ENCODE results near the gene ADAMTS20.
"Not testable (repeated sequence)": the region's sequence is repeated elsewhere in the genome, so short reads cannot be mapped to it uniquely, and the experiment has no call there.

ADAMTS20 gene, protein sequence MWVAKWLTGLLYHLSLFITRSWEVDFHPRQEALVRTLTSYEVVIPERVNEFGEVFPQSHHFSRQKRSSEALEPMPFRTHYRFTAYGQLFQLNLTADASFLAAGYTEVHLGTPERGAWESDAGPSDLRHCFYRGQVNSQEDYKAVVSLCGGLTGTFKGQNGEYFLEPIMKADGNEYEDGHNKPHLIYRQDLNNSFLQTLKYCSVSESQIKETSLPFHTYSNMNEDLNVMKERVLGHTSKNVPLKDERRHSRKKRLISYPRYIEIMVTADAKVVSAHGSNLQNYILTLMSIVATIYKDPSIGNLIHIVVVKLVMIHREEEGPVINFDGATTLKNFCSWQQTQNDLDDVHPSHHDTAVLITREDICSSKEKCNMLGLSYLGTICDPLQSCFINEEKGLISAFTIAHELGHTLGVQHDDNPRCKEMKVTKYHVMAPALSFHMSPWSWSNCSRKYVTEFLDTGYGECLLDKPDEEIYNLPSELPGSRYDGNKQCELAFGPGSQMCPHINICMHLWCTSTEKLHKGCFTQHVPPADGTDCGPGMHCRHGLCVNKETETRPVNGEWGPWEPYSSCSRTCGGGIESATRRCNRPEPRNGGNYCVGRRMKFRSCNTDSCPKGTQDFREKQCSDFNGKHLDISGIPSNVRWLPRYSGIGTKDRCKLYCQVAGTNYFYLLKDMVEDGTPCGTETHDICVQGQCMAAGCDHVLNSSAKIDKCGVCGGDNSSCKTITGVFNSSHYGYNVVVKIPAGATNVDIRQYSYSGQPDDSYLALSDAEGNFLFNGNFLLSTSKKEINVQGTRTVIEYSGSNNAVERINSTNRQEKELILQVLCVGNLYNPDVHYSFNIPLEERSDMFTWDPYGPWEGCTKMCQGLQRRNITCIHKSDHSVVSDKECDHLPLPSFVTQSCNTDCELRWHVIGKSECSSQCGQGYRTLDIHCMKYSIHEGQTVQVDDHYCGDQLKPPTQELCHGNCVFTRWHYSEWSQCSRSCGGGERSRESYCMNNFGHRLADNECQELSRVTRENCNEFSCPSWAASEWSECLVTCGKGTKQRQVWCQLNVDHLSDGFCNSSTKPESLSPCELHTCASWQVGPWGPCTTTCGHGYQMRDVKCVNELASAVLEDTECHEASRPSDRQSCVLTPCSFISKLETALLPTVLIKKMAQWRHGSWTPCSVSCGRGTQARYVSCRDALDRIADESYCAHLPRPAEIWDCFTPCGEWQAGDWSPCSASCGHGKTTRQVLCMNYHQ (N-terminal part only)

DNA sequence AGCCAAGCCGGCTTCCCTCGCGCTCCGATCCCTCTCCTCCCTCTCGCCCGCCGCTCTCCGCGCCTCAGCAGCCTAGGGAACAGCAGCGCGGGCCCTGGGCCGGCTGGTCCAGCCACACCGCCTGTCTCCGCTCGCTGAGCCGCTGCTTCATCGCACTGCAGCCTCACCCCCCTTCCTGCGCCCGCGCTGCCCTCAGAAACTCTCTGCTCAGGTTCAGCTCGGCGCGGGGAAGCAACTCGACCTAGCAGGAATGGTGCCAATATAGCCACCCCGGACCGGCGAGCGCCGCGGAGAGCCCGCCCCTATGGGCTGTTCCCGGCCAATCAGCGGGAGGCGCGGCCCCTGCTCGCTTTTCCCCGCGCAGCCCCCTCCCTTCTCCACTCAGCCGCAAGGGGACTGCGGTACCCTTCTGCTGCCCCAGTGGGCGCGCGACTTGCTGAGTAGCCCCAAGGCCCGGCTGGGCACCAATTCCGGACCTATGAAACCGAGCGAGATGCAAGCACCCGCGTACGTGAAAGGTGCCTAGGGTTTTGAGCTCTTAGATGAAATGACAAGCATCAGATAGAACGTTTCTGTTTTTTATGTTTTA lies at the start of gene ADAMTS20:
Gene ADAMTS20, minus strand, starts transcription at position 233 of the 589 bp plus-strand sequence. CDS start 282 bp downstream, outside the sequence.
- peak; percentile 6 for ATAC-seq

DNA sequence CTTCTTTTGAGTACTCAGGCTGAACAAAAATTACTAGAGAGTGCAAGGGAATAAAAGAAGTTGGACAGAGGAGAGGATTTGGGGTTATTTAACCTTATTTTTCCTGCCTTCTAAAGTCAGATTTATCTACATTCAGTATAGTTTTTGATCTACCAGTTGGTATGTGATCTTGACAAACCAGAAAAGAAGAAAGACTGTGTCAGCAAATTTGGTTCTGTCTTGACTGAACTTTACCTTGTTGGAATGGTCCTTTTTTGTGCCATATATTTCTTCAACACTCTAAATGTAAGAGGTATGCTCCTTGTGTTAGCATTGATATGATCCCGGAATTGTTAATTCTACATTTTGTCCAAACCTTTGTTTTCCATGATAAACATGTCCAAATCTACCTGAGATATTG lies 47.7 kb upstream of the ADAMTS20 start:
- no peak for ATAC-seq

More for the DNA sequence above, at the start of gene ADAMTS20:
- no peak for DNase-seq

DNA sequence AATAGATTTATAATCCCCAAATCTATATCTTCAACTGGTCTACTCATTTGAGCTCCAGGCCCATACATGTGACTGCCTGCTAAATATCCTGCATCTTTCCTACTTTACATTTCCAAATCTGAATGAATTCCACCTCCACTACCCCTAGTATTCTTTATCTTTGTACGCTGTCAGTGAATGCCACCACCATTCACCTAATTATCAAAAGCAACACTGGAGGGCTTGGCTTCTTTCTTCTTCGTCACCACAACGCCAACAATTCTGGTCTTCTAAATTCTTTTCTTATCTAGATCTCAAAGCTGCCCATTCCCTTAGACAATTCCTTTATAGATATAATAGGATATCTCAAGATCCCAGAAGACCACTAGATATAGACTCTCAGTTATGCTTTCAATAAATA lies 47.1 kb upstream of the ADAMTS20 start:
- DNase-seq: no peak
- ATAC-seq: no peak

More for the DNA sequence above, 47.7 kb upstream of the ADAMTS20 start:
- DNase-seq: no peak

DNA sequence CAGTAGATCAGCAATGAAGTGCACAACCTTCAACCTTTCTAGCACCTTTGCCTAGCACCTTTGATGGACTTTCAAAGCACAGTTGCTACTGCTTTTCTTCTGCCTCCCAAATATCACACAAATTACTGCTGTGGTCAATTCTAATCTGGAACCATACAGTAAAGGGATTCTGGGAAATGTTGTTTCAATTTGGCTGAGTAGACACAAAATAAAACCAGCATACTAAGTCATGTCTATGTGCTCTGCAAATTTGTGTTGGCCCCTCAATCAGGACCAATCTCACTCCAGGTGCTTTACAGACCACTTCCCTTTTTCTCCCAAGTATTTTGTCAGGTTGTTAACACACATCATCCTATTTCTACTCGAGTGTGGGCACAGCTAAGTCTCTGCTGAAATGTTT lies 38.3 kb upstream of the ADAMTS20 start:
- DNase-seq (no peak), ATAC-seq (no peak)

DNA sequence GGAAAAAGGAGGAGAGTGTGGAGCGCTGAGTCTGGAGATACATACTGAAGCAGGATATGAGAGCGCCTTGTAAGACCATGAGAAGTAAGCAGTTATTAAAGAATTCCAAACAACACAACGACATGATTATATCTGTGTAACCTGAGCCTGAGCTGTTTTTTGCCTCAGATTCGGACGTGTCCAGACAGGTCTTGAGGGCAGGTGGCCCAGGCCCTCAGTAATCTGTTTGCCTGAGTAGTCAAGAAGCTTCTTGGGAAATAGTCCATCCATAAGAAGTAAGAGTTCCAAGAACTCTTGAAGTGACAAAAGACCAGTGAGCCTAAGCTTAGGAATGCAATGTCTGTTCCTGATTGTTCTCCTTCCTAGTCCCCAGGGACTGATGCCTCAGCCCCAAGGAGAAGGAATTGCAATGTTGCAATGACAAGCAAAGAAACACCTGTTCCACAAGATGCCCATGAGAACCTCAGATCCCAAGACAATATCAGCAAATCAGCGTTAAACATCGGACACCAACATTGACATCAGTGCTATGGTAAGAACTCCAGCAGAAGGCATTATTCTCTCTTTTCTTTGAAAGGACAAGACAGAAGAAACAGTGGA lies 34.7 kb upstream of the ADAMTS20 start:
- ATAC-seq: no peak
- no peak for DNase-seq

DNA sequence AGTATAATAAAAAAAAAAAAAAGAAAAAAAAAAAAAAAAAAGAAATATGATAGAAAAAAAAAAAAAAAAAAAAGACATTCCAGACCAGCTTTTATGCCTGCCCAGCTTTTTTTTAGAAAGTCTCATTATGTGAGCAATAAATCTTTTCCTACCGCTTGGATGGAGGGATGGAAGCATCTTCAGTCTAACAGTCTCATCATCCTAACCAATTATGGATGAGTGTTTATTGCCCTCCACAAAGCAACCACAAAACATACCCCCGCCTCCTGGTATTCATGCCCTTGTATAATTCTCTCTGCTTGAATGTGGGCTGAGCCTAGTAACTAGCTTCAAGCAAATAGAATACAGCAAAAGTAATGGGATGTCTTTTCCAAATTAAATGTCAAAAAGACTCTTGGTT lies 33.7 kb upstream of the ADAMTS20 start:
- ATAC-seq (no peak), DNase-seq (no peak)

DNA sequence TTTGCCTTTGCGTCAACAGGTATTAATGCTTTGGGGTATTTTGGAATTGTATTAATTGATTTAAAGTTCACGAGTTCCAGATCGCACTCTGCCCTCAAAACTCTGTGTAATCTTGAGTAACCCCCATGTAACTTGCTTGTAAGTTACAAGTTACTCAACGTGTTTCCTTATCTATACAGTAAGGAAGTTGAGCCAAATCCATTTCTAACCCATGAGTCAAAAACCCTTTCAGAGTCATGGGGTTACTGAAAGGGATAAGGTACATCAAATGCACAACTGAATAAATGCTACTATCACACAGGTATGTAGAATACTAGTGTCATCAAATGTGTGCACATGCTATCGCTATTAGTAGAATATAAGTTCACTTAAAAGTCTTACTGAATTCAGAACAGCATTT lies 28.6 kb upstream of the ADAMTS20 start:
- no peak for ATAC-seq

DNA sequence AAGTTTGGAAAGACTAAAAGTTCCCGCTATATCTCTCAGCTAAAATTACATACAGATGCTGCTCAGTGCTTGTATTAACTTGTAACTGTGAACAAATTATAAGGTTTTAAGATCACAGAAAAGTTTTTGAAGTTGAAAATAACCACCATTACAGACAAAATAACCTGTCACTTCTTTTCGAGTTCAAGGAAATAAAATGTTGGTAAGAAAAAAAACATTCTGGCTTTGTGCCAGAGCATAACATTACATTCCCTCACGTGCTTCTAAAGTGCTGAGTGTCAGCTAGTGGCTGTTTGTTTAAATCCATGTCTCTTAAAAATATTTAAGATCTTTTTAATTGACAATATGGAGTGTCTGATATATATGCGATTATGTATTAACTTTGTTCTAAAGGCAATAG lies 27.2 kb upstream of the ADAMTS20 start:
- ATAC-seq: no peak
- no peak for DNase-seq

More for the DNA sequence above, 28.6 kb upstream of the ADAMTS20 start:
- DNase-seq: no peak

DNA sequence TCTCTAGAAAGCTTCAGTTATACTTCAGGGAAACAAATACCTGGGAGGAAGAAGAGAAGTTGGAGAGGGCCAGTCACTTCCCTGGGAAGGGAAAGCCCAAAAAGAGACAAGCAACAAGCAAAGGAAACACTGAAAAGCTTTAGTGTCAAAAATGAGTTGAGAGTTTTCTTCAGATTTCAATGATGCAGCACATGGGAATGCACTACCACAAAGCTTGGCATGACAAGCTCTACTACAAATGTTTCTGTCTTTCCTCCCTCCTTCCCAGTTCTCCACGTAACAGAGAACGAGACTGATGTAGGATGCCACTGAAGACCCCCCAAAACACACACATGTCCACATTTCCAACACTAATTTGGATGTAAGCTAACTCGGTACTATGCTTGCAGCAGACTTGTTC lies 26.8 kb upstream of the ADAMTS20 start:
- no peak for ATAC-seq

DNA sequence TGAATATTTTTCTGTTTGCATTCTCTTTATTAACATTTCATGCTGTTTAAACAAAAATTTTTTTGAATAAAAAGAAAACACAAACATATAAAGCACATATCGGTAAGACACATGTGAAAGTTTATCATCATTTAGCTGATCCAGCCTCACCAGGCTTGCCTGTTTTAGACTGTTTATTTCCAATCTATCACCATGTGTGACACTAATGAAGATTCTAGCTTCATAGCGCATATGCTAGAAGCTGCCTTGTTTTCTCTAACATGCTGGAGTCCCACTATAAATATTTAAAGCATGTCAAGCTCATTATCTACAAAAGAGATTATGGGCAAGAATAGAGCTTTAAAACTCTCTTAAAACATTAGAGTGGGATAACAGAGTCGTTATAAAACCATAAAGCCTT lies 25.4 kb upstream of the ADAMTS20 start:
- ATAC-seq (no peak), DNase-seq (no peak)

More for the DNA sequence above, 26.8 kb upstream of the ADAMTS20 start:
- DNase-seq: no peak

DNA sequence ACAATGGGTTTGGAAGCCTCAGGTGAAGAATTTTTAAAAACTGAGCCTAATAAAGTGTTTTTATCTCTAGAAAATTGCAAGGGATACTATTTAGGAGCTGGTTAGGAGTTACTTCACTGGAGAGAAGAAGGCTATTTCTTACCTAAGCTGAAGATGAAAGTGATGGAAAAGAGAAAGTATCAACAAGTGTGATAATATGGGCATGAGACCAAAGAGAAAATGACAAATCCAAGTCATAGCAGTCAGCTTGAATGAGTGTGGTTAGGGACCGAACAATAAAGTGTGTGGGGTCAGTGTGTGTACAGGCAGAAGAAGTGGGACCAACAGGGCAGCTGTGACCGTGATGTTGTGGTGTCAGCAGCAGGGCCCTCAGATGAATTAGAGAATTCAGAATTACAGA lies 24.2 kb upstream of the ADAMTS20 start:
- no peak for DNase-seq
- ATAC-seq: no peak

DNA sequence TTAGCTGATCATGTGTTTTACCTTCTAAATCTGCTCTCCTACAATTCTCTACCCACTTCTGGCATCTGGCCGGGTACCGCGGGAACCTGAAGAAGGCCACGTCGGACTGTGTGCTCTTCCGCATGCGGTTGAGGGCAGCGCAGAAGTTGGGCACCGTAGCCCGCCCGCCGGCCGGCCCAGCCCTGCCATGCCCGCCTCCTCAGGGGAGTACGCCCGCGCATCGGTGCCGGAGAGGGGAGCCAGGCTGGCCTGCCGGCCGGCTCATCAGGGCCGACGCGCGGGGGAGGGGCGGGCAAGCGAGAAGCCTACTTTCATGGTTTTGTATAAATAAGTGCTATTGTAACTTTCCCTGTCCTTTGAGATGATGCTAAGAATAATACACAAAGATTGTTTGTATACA lies 19.9 kb upstream of the ADAMTS20 start:
- ATAC-seq (no peak), DNase-seq (no peak)

DNA sequence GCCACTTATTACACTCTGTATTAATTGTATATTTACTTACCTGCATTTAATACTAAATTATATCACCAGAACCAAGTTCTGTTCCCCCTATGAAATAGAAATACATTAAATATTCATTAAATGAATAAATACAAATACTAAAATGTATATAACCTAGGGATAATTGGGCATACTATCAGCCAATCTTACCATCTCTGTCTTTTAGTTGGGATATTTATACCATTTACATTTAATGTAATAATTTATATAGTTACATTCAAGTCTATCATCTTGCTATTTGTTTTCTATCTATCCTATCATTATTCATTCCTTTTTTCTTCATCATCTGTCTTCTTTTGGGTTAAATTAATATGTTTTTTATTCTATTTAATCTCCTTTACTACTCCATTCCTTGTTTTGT lies 4.1 kb upstream of the ADAMTS20 start:
- ATAC-seq: no peak
- DNase-seq: no peak

DNA sequence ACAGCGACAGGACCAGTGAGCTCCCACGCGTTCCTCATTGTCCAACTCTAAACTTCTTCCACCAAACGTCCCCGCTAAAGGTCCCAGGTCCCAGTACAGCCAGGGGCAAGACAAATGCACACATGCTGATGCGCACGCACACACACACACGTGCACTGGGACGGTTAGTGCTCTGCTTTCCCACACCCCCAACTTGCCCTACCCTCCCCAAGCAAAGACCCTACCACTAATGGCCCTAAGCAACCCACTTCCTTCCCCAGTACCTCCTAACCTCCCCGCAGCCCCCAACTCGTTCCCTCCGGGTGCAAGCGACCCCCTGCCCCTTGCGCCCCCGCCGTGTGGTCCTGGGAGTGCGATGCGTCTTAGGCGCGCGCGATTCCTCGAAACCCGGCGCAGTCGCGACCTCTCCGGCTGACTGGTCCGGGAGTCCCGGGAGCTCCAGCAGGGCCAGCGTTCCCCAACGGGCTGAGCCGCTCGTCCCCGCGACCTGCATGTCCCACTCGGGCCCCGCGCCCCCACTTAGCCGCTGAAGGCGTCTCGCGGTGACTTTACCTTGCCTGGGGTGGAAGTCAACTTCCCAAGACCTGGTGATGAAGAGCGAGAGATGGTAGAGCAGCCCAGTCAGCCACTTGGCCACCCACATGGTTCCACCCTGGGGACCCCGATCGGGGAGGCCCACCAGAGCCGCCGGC lies 578 bp downstream of the ADAMTS20 start:
- DNase-seq: no peak
- no peak for ATAC-seq

DNA sequence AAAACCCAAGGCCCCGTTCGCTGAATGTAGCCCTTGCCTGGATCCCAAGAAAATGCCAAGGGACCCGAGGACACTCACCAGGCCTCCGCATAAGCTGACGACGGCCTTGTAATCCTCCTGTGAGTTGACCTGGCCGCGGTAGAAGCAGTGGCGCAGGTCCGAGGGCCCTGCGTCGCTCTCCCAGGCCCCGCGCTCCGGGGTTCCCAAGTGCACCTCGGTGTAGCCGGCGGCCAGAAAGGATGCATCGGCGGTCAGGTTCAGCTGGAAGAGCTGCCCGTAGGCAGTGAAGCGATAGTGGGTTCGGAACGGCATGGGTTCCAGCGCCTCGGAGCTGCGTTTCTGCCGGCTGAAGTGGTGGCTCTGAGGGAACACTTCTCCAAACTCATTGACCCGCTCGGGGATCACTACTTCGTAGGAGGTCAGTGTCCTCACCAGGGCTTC lies 1.2 kb downstream of the ADAMTS20 start:
- ATAC-seq: no peak

DNA sequence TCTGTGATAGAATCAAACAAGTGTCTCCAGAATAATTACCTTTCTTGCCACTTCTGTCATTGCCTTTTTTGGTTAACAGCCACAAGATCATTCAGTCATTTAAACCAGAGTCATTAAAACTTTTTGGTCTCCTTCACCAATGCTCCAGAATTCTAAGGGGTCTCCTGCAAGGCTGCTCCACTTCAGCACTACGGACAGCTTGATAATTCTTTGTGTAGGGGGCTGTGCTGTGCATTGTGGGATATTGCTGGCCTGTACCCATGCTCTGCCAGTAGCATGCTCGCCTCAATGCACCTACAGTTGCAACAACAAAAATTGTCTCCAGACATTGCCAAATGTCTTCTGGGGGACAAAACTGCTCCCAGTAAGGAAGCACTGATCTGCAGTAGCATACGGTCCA lies 7.3 kb downstream of the ADAMTS20 start:
- no peak for ATAC-seq

More for the DNA sequence above, 1.2 kb downstream of the ADAMTS20 start:
- DNase-seq: no peak

DNA sequence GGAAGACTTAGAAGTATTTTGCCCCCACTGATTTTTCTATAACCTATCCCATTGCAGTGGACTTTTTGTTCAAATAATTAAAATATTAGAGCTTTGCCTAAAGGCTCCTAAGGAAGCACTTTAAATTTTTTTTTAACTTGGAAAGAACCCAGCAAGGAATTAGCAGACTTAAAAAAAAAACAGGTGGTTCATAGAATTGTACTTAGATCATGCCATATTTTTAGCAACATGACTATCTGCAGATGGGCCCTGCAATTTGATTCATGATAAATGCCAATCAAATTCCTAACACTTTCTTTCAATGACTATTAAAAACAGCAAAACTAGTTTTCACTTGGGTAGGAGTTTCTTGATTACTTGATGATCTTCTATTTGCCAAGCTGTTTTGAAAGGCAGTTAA lies 11.5 kb downstream of the ADAMTS20 start:
- DNase-seq: no peak
- ATAC-seq: no peak

More for the DNA sequence above, 7.3 kb downstream of the ADAMTS20 start:
- no peak for DNase-seq

DNA sequence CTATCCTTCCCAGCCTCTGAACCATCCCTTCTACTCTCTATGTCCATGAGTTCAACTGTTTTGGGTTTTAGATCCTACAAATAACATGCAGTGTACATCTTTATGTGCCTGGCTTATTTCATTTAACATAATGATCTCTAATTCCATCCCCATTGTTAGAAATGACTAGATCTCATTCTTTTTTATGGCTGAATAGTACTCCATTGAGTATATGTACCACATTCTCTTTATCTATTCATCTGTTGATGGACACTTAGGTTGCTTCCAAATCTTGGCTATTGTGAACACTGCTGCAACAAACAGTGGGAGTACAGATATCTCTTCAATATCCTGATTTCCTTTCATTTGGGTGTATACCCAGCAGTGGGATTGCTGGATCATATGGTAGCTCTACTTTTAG lies 14.3 kb downstream of the ADAMTS20 start:
- DNase-seq, ATAC-seq: not testable (repeated sequence)

DNA sequence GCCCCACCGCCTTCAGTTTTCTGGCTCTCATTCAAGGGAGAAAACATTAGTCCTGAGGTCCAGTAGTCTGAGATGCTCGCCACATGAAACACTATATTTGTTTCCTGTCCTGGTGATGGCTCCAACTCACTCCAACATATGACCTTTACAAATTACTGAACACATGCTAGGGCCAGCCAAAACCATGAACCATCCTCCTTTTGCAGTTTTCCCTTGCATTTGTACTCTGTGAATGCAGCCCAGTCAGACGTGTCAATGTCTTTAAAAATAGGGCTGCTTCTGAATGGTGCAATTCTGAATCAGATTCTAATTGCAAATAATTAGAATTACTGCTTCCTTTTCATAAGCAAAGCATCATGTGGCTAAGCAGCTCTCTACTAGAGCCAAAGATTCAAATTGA lies 36.0 kb downstream of the ADAMTS20 start:
- DNase-seq: no peak
- no peak for ATAC-seq

DNA sequence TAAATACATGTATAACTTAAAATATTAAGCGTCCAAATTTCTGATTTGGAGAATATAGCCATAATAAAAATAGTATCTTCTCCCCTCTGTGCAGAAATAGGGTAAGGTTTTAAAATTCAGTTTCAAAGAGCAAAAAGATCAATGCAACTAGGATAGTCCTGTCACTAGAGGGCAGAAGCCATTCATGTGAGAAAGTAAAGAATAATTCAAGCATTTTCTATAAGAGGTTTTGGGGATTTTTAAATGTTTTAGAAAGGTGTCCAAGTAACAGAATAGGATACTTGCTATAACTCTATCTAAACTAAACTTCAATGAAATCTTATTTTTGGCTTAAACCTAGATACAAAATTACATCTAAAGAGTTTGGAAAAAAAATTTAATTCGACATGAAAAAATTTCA lies 50.3 kb downstream of the ADAMTS20 start:
- no peak for DNase-seq
- no peak for ATAC-seq
